ENCODE data around the gene FMNL2.

The FMNL2 gene

DNA sequence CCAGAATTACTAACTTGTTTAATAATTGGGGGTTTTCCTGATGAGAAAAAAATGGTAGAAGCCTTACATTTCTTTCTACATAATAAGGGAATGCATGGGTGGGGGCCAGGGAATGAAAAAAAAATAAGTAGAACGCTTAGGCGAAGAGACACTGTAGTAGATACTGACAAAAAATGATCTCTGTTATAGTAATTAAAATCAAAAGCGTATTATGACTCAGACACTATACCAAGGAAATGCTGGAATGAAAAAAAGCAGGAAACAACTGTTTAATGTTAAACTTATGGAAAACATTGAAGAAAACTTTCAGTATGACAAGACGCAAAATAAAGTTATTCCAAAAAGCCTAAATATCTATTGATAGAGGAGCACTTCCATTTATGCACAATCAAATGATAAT is 339.4 kb downstream of the FMNL2 start:
- no peak for DNase-seq

GRCh38 chr2:152676461-152676860 is 341.5 kb downstream of the FMNL2 start:
- DNase-seq: no peak

DNA sequence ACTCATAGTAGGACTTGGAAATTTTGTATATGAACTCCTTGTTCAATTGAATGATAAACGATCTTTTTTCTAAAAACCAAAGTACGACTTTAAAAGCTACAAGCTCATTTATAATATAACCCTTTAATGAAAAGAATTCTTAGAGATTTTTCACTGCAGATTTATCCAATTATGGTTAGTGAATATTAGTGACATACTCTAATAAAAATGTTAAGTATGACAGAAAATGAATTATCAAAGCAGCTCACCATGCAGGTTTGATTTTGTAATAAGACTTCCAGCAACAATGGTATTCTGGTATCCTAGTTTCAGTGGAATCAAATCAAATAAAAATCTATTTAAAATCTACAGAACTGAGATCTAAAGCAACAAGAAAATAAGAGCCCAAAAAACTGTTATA is 343.8 kb downstream of the FMNL2 start:
- no peak for DNase-seq

- no peak for DNase-seq
Observed at GRCh38 chr2:152682663-152683062, 347.7 kb downstream of the FMNL2 start.

GRCh38 chr2:152683400-152683799 is 348.4 kb downstream of the FMNL2 start:
- DNase-seq: no peak

DNA sequence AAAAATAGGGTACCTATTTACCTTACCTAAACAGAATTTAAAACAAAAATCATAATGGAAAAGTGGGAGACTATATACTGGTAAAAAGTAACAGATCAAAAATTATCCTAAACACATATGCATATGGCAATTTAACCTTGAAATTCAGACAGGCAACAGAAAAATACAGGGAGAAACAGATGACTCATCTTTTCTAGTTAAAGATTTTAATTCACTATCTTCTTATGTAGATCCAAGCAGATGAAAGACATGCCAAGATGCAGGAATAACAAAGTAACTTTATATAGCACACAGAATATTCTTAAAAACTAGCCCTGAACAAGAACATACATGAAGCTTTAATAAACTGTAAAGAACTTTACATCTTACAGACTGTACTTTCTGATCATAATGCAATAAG is 351.3 kb downstream of the FMNL2 start:
- no peak for DNase-seq

GRCh38 chr2:152693033-152693432 is 358.1 kb downstream of the FMNL2 start:
- no peak for DNase-seq

DNA sequence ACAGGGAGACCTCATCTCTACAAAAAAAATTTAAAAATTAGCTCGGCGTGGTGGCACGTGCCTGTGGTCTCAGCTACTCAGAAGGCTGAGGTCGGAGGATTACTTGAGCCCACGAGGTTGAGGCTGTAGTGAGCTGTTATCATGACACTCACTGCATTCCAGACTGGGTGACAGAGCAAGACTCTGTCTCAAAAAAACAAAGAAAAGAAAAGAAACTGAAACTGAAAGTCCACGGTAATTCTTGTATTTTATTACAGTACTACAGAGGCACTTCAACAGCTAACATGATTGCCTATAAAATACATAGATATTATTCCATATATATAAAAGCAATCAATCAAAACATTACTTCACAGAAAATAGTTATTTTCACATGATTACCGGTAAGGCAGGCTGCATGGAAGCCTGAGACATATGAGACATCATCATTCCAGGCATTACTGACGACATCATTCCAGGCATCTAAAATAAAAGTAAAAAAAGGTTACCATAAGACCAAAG is 359.2 kb downstream of the FMNL2 start:
- no peak for DNase-seq

- DNase-seq: no peak
Observed at GRCh38 chr2:152695763-152696162, 360.8 kb downstream of the FMNL2 start.

DNA sequence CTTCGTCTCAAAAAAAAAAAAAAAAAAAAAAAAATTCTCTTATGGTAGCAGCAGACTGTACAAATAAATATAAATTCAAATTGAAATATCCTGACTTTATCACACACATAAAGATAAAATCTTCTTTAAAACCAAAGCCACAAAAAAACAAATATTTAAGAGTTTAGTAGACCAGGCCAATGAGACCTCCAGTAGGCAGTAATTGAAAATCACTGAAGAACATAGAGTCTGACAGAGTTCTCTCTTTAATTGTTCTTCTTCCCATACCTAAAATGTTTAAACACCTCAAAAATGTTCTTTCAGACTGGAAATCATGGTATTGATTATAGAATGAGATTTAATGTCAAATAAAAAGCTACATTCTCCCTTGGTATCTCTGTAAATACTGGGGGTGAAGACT is 361.5 kb downstream of the FMNL2 start:
- no peak for DNase-seq

Measured in DMS53 (cell line).